ENCODE data around the gene MTERF2. TPM values are rescaled to one million over a fixed set of nuclear protein-coding genes. Genes with fewer than 3 reads are reported as not detected.
"Not testable (repeated sequence)": the region's sequence is repeated elsewhere in the genome, so short reads cannot be mapped to it uniquely, and the experiment has no call there.

The MTERF2 gene
- 11.9 and 15.4 TPM in 2 replicates for total RNA-seq (2014; rRNA removed; shearing (Covaris generic))

- peak within 1 kb of the TSS; percentile 63 for H3K27ac ChIP-seq
- peaks cover 30% of the 10 kb centered on the region for H3K36me3 ChIP-seq
- no peaks in the 10 kb centered on the region for H3K27me3 ChIP-seq (replicated peaks)
- H3K4me1 ChIP-seq (replicated peaks), result peaks cover 32% of the 10 kb centered on the region
- DNase-seq (ENCODE audit: low read depth in 1 of 2, low spot score in 2 of 2), result peak; percentile 89 to 90
- no peaks in the 10 kb centered on the region for H3K9me3 ChIP-seq (replicated peaks)
- H3K4me3 ChIP-seq, result peak within 1 kb of the TSS; percentile 79
These were observed at the start of gene MTERF2 for GRCh38 chr12:106986625-106987389. MTERF2 (minus strand) TSS chr12:106987146; CDS start chr12:106978714, 8,432 bp downstream.

GRCh38 chr12:107035733-107036132 is 48.8 kb upstream of the MTERF2 start:
- Histone ChIP-seq H3K9me3 (replicated peaks) (no peaks in the 10 kb centered on the region), H3K4me3 (no peak overlapping the region), H3K27ac (no peak overlapping the region), H3K4me1 (replicated peaks) (no peaks in the 10 kb centered on the region), H3K36me3 (peaks cover 5% of the 10 kb centered on the region; the same call in 1 of the 2 replicates), H3K27me3 (replicated peaks) (no peaks in the 10 kb centered on the region)
- no peak for DNase-seq (ENCODE audit: low read depth in 1 of 2, low spot score in 2 of 2)

DNA sequence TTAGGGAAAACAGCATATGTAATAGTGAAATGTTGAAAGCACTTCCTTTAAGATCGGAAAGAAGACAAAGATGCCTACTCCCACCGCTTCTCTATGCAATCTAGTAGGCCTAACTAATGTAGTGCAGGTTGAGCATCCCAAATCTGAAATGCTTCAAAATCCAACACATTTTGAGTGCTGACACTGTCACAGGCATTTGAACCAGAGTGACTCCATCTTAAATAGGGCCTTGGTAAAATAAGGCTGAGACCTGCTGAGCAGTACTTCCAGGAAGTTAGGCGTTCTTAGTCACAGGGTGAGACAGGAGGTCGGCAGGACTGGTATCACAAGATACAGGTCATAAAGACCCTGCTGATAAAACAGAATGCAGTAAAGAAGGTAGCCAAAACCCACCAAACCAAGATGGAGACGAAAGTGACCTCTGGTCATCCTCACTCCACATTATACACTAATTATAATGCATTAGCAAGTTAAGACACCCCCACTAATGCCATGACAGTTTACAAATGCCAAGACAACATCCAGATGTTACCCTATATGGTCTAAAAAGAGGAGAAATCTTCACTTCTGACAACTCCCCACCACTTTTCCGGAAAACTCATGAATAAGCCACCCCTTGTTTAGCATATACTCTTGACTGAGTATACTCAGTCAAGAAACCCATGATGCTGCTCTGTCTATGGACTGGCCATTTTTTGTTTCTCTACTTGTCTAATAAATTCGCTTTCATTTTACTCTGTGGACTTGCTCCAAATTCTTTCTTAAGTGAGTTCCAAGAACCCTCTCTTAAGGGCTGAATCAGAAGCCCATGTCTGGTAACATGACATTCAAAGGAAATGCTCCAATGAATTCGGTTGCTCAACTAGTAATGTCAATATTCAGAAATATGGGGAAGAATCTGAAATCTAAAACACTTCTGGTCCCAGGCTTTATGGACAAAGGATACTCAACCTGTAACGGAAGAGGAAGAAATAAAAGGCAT is 47.1 kb upstream of the MTERF2 start:
- Histone ChIP-seq H3K27ac (no peak overlapping the region), H3K4me3 (no peak overlapping the region), H3K27me3 (replicated peaks) (no peaks in the 10 kb centered on the region), H3K4me1 (replicated peaks) (no peaks in the 10 kb centered on the region), H3K9me3 (replicated peaks) (no peaks in the 10 kb centered on the region), H3K36me3 (peaks cover 5% of the 10 kb centered on the region; the same call in 1 of the 2 replicates)
- no peak for DNase-seq (ENCODE audit: low read depth in 1 of 2, low spot score in 2 of 2)

DNA sequence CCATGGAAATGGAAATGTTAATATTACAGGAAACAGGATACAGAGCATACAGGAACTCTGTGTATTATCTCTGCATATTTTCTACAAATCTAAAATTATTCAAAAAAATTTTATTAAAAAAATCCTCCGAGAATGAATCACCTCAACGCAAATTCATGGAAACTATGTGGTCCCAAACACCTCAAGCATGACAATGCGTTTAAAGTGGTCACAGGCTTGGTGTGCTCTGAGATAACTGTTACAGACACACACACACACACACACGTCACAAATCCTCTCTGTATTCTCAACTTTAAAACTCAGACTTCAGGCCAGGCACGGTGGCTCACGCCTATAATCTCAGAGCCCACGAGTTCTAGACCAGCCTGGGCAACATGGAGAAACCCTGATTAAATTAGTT is 45.3 kb upstream of the MTERF2 start:
- H3K27me3 ChIP-seq (replicated peaks), result no peaks in the 10 kb centered on the region
- no peak overlapping the region for H3K4me3 ChIP-seq
- DNase-seq (ENCODE audit: low read depth in 1 of 2, low spot score in 2 of 2), result no peak

GRCh38 chr12:107031061-107031460 is 44.1 kb upstream of the MTERF2 start:
- H3K27ac ChIP-seq, result no peak overlapping the region
- no peak for DNase-seq (ENCODE audit: low read depth in 1 of 2, low spot score in 2 of 2)
- no peaks in the 10 kb centered on the region for H3K27me3 ChIP-seq (replicated peaks)
- peaks cover 11% of the 10 kb centered on the region for H3K4me1 ChIP-seq (replicated peaks)
- peaks cover 2% of the 10 kb centered on the region; the same call in 1 of the 2 replicates for H3K36me3 ChIP-seq
- H3K9me3 ChIP-seq (replicated peaks), result no peaks in the 10 kb centered on the region
- no peak overlapping the region for H3K4me3 ChIP-seq

More for the DNA sequence above, 45.3 kb upstream of the MTERF2 start:
- peaks cover 7% of the 10 kb centered on the region for H3K4me1 ChIP-seq (replicated peaks)
- H3K36me3 ChIP-seq, result peaks cover 5% of the 10 kb centered on the region; the same call in 1 of the 2 replicates
- no peaks in the 10 kb centered on the region for H3K9me3 ChIP-seq (replicated peaks)
- no peak overlapping the region for H3K27ac ChIP-seq

DNA sequence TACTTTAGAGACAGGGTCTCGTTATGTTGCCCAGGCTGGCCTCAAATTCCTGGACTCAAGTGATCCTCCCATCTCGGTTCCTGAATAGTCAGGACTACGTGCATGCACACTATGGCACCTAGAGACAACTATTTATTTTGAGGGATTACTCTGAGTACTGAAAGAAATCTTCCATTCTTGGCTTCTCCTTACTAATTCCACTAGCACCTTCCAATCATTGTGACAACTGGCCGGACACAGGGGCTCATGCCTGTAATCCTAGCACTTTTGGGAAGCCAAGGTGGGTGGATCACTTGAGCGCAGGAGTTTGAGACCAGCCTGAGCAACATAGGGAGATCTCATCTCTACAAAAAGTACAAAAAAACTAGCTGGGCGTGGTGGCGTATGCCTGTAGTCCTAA is 42.1 kb upstream of the MTERF2 start:
- no peak overlapping the region for H3K4me3 ChIP-seq
- DNase-seq (ENCODE audit: low read depth in 1 of 2, low spot score in 2 of 2), result no peak
- peaks cover 11% of the 10 kb centered on the region for H3K4me1 ChIP-seq (replicated peaks)
- H3K27me3 ChIP-seq (replicated peaks), result no peaks in the 10 kb centered on the region
- no peaks in the 10 kb centered on the region for H3K9me3 ChIP-seq (replicated peaks)
- H3K27ac ChIP-seq, result no peak overlapping the region
- H3K36me3 ChIP-seq, result no peaks in the 10 kb centered on the region

DNA sequence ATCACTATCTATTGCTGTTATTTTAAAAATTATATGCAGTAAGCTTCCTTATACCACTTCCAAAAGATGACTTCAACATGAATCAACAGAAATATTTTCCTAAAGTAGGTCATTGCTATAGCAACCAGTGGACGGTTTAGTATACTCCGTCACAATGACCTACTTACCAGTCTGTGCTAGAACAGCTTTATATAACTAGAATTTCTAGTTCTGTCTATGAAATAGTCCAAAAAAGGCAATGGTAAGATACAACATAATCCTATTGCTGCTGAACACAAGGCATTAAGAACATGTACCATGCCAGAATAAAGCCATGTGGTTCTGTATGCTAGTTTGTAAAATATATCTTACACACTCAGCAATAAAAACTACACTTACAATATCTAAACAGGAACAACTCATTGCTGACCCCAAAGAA is 40.7 kb upstream of the MTERF2 start:
- no peaks in the 10 kb centered on the region for H3K36me3 ChIP-seq
- H3K9me3 ChIP-seq (replicated peaks), result no peaks in the 10 kb centered on the region
- H3K27me3 ChIP-seq (replicated peaks), result no peaks in the 10 kb centered on the region
- H3K27ac ChIP-seq, result peak overlapping the region; percentile 52
- H3K4me1 ChIP-seq (replicated peaks), result peaks cover 11% of the 10 kb centered on the region
- H3K4me3 ChIP-seq, result no peak overlapping the region
- peak in 1 of 2 experiments; percentile 56 for DNase-seq (ENCODE audit: low read depth in 1 of 2, low spot score in 2 of 2)

DNA sequence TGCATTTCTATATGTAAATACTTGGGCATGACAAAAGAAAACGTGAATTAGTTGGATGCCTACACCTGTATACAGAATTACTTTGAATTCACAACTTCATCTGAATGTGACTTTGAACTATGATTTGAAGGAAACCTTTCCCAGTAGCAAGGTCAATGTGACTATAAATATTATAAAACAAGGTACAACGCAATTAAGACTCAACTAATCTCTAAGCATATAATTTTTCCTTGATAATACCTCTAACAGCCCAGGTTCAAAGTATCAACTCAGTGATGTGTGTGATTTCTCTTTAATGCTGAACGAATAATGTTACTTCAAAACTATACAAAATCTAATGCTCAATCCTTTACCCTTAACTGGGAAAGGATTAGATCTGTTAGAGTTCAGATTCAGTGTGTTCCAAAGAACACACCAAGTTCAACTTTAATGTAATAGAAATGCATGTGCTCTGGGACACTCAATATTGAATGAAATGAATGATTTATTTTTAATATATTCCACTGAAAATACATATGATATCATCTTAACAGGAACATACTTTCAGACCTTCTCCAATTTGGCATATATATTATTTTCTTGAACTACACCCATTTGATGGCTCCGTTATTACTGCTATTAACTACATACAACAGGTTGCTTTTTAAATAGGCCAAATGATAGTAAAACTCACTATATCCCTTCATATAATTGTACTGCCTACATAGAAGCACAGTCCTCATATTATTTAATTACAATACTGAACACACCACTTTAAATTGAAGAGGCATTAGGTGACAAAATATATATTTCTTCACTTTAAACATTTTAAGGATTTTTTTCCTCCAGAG is 40.1 kb upstream of the MTERF2 start:
- Histone ChIP-seq H3K27me3 (replicated peaks) (no peaks in the 10 kb centered on the region), H3K27ac (peak overlapping the region; percentile 52), H3K36me3 (no peaks in the 10 kb centered on the region), H3K4me3 (no peak overlapping the region), H3K4me1 (replicated peaks) (peaks cover 11% of the 10 kb centered on the region), H3K9me3 (replicated peaks) (no peaks in the 10 kb centered on the region)
- DNase-seq (ENCODE audit: low read depth in 1 of 2, low spot score in 2 of 2), result no peak

DNA sequence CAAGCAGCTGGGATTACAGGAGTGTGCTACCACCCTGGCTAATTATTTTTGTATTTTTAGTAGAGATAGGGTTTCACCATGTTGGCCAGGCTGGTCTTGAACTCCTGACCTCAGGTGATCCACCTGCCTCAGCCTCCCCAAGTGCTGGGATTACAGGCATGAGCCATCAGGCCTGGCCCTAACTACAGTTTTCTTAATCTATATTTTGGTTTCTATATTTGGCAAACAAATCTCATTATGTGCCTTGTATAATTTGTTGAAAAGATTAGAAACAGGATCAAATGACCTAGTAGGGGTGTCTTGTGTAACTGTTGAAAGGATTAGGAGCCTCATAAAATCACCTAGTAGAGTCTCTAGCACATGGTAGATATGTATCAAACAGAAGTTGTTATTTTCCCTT is 39.4 kb upstream of the MTERF2 start:
- not testable (repeated sequence) for H3K27me3 ChIP-seq (replicated peaks); H3K36me3 ChIP-seq; DNase-seq (ENCODE audit: low read depth in 1 of 2, low spot score in 2 of 2); H3K4me3 ChIP-seq; H3K27ac ChIP-seq; H3K9me3 ChIP-seq (replicated peaks)
- peaks cover 11% of the 10 kb centered on the region for H3K4me1 ChIP-seq (replicated peaks)

DNA sequence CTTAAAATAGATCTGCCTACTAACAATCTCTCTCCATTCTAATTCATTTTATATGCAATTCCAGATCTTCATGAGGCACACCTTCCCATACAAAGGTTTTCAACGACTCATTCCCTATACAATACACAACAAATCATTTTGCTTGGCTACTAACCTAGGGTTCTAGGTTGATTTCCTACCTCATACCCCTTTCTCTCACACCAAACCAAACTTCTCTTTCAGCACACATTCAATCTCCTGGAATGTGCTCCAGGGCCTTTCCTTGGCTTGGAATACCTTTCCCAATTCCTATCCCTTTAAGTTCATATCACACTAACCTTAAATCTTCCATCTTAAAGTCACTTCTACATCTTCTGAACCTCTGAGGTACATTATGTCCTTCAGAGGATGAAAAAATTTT is 38.7 kb upstream of the MTERF2 start:
- DNase-seq (ENCODE audit: low read depth in 1 of 2, low spot score in 2 of 2), result no peak
- Histone ChIP-seq H3K9me3 (replicated peaks) (no peaks in the 10 kb centered on the region), H3K27ac (no peak overlapping the region), H3K36me3 (no peaks in the 10 kb centered on the region), H3K4me3 (no peak overlapping the region), H3K27me3 (replicated peaks) (no peaks in the 10 kb centered on the region), H3K4me1 (replicated peaks) (peaks cover 11% of the 10 kb centered on the region)

DNA sequence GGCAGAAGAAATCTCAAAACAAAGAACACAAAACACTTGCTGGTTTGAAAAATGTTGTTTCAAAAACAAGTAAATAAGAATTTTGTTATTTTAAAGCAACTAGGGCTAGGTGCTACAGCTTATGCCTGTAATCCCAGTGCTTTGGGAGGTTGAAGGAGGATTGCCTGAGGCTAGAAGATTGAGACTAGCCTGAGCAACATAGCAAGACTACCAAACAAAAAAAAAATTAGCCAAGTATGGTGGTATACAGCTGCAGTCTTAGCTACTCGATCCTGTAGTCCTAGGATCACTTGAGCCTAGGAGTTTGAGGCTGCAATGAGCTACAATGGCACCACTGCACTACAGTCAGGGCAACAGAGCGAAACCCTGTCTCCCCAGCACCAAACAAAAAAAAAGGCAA is 32.6 kb upstream of the MTERF2 start:
- 0 out of 2 replicates have a peak, but pooled peaks cover 3% of the 10 kb centered on the region for H3K36me3 ChIP-seq
- H3K4me3 ChIP-seq, result no peak overlapping the region
- no peak overlapping the region for H3K27ac ChIP-seq
- H3K27me3 ChIP-seq (replicated peaks), result no peaks in the 10 kb centered on the region
- no peaks in the 10 kb centered on the region for H3K4me1 ChIP-seq (replicated peaks)
- no peak for DNase-seq (ENCODE audit: low read depth in 1 of 2, low spot score in 2 of 2)
- H3K9me3 ChIP-seq (replicated peaks), result no peaks in the 10 kb centered on the region

GRCh38 chr12:107017042-107017441 is 30.1 kb upstream of the MTERF2 start:
- no peak overlapping the region for H3K27ac ChIP-seq
- H3K4me1 ChIP-seq (replicated peaks), result no peaks in the 10 kb centered on the region
- no peak for DNase-seq (ENCODE audit: low read depth in 1 of 2, low spot score in 2 of 2)
- H3K36me3 ChIP-seq, result peaks cover 25% of the 10 kb centered on the region
- H3K27me3 ChIP-seq (replicated peaks), result no peaks in the 10 kb centered on the region
- H3K9me3 ChIP-seq (replicated peaks), result no peaks in the 10 kb centered on the region; the same call in 1 of the 2 replicates
- H3K4me3 ChIP-seq, result no peak overlapping the region

- peaks cover 3% of the 10 kb centered on the region; the same call in 1 of the 2 replicates for H3K9me3 ChIP-seq (replicated peaks)
- DNase-seq (ENCODE audit: low read depth in 1 of 2, low spot score in 2 of 2), result peak; percentile 77 to 89
- H3K27ac ChIP-seq, result no peak overlapping the region
- H3K4me3 ChIP-seq, result no peak overlapping the region
- peaks cover 41% of the 10 kb centered on the region for H3K36me3 ChIP-seq
- no peaks in the 10 kb centered on the region for H3K4me1 ChIP-seq (replicated peaks)
- no peaks in the 10 kb centered on the region for H3K27me3 ChIP-seq (replicated peaks)
These were observed 27.1 kb upstream of the MTERF2 start for GRCh38 chr12:107014055-107014454.

Measured in SJSA1 (cell line).